GM20000 (cell line): ENCODE data around the gene TMEM82.

Experiments
- DNase-seq: peaks from one replicate; pipeline ENCODE4 v3.0.0; 2012; ENCODE audit warnings: low spot score
- CTCF ChIP-seq: IDR thresholded peaks from 2 replicates; pipeline ENCODE4 v1.5.1; 2012; ENCODE audit warnings: mild to moderate bottlenecking, control low read depth; ENCODE audit errors: extremely low read depth, missing control alignments

TMEM82 gene

GRCh38 chr1:15726508-15726907, 15.8 kb upstream of the TMEM82 start:
- DNase-seq = no peak
- TF ChIP-seq CTCF = no peak

GRCh38 chr1:15727021-15727420, 15.3 kb upstream of the TMEM82 start:
- no peak for TF ChIP-seq CTCF

GRCh38 chr1:15727424-15727823, 14.9 kb upstream of the TMEM82 start:
- DNase-seq = no peak
- no peak for TF ChIP-seq CTCF

More at GRCh38 chr1:15727021-15727420, 15.3 kb upstream of the TMEM82 start:
- DNase-seq = no peak

- no peak for TF ChIP-seq CTCF
- DNase-seq = no peak
These were observed 14.3 kb upstream of the TMEM82 start for GRCh38 chr1:15727866-15728534.

- DNase-seq = no peak
- no peak for TF ChIP-seq CTCF
These were observed 13.2 kb upstream of the TMEM82 start for GRCh38 chr1:15728937-15729657.

GRCh38 chr1:15730423-15730822, 11.9 kb upstream of the TMEM82 start:
- DNase-seq = no peak
- TF ChIP-seq CTCF = no peak

- DNase-seq = no peak
- TF ChIP-seq CTCF = no peak
These were observed 11.4 kb upstream of the TMEM82 start for GRCh38 chr1:15730936-15731335.
